DOHH2 (cell line): ENCODE results near the gene HDAC10.
"Not testable (repeated sequence)": the region's sequence is repeated elsewhere in the genome, so short reads cannot be mapped to it uniquely, and the experiment has no call there.

Experiments used
- H3F3A ChIP-seq: fragments of 200-600 bp; sonication (generic), shearing (Covaris generic); 2 replicates; pipeline ENCODE4 v1.6.0; 2016; ENCODE audit warnings: antibody characterized with exemption, mild to moderate bottlenecking; ENCODE audit not compliant: control insufficient read depth, insufficient read depth
- H3K27ac ChIP-seq: fragments of 200-600 bp; sonication (generic); 2 replicates; pipeline ENCODE4 v1.5.1; 2014; ENCODE audit warnings: low read depth, mild to moderate bottlenecking, low read length, moderate library complexity
- H3K27me3 ChIP-seq: fragments of 200-600 bp; sonication (generic); 2 replicates; pipeline ENCODE4 v1.6.1; 2014; ENCODE audit warnings: mild to moderate bottlenecking, low read length, mixed read lengths; ENCODE audit not compliant: control insufficient read depth
- H3K36me3 ChIP-seq: fragments of 200-600 bp; sonication (generic); 2 replicates; pipeline ENCODE4 v1.6.1; 2014; ENCODE audit warnings: mild to moderate bottlenecking, low read length, moderate library complexity, mixed read lengths; ENCODE audit not compliant: control insufficient read depth
- H3K4me1 ChIP-seq: fragments of 200-600 bp; sonication (generic); 2 replicates; pipeline ENCODE4 v1.6.1; 2014; ENCODE audit warnings: mild to moderate bottlenecking, low read length, mixed read lengths; ENCODE audit not compliant: control insufficient read depth
- H3K4me2 ChIP-seq: fragments of 200-600 bp; sonication (generic); 2 replicates; pipeline ENCODE4 v1.6.0; 2014; ENCODE audit warnings: mild to moderate bottlenecking, low read length, moderate library complexity
- H3K4me3 ChIP-seq: fragments of 200-600 bp; sonication (generic); 2 replicates; pipeline ENCODE4 v1.5.1; 2014; ENCODE audit warnings: mild to moderate bottlenecking, low read length, mixed read lengths
- H3K79me2 ChIP-seq: fragments of 200-600 bp; sonication (generic); 2 replicates; pipeline ENCODE4 v1.6.1; 2014; ENCODE audit warnings: mild to moderate bottlenecking, low read length, mixed read lengths; ENCODE audit not compliant: control insufficient read depth
- H3K9me2 ChIP-seq: fragments of 200-600 bp; sonication (generic); replicated peaks from 2 replicates; pipeline ENCODE4 v1.6.1; 2014; ENCODE audit warnings: mild to moderate bottlenecking, low read length, mixed read lengths; ENCODE audit not compliant: control insufficient read depth
- H3K9me3 ChIP-seq: fragments of 200-600 bp; sonication (generic); 2 replicates; pipeline ENCODE4 v1.6.1; 2014; ENCODE audit warnings: antibody characterized with exemption, low read length, mixed read lengths; ENCODE audit not compliant: control insufficient read depth, insufficient read depth
- H4K20me1 ChIP-seq: fragments of 200-600 bp; sonication (generic); 2 replicates; pipeline ENCODE4 v1.6.0; 2014; ENCODE audit warnings: low read depth, mild to moderate bottlenecking, antibody characterized with exemption, low read length, moderate library complexity; ENCODE audit not compliant: control insufficient read depth, insufficient read depth
- EZH2phosphoT487 ChIP-seq: fragments of 200-600 bp; sonication (generic); IDR thresholded peaks from 2 replicates; pipeline ENCODE4 v1.6.1; 2017; ENCODE audit warnings: borderline replicate concordance, mild to moderate bottlenecking, antibody characterized with exemption, low read length, moderate library complexity, mixed read lengths
- TF ChIP-seq, protein P1 (sequence below): fragments of 200-600 bp; sonication (generic); IDR thresholded peaks from one replicate; pipeline ENCODE4 v1.5.1; 2014; ENCODE audit warnings: antibody characterized with exemption, mild to moderate bottlenecking, low read depth, low read length; ENCODE audit not compliant: poor library complexity, severe bottlenecking

Gene HDAC10

GRCh38 chr22:50275181-50276055, 24.4 kb upstream of the HDAC10 start:
- no peak overlapping the region for H3K4me2 ChIP-seq
- H4K20me1 ChIP-seq = peaks cover 3% of the 10 kb centered on the region; the same call in 1 of the 2 replicates
- H3K4me1 ChIP-seq = peaks cover 27% of the 10 kb centered on the region
- H3K9me3 ChIP-seq = peaks cover 8% of the 10 kb centered on the region; the same call in 1 of the 2 replicates
- peaks cover 56% of the 10 kb centered on the region for H3K36me3 ChIP-seq
- H3K9me2 ChIP-seq = no peaks in the 10 kb centered on the region
- no peak overlapping the region; the same call in 1 of the 2 replicates for H3K4me3 ChIP-seq
- H3K27ac ChIP-seq = no peak overlapping the region
- peaks cover 13% of the 10 kb centered on the region for H3F3A ChIP-seq
- TF ChIP-seq, protein P1, sequence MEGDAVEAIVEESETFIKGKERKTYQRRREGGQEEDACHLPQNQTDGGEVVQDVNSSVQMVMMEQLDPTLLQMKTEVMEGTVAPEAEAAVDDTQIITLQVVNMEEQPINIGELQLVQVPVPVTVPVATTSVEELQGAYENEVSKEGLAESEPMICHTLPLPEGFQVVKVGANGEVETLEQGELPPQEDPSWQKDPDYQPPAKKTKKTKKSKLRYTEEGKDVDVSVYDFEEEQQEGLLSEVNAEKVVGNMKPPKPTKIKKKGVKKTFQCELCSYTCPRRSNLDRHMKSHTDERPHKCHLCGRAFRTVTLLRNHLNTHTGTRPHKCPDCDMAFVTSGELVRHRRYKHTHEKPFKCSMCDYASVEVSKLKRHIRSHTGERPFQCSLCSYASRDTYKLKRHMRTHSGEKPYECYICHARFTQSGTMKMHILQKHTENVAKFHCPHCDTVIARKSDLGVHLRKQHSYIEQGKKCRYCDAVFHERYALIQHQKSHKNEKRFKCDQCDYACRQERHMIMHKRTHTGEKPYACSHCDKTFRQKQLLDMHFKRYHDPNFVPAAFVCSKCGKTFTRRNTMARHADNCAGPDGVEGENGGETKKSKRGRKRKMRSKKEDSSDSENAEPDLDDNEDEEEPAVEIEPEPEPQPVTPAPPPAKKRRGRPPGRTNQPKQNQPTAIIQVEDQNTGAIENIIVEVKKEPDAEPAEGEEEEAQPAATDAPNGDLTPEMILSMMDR = no peak
- no peak for TF ChIP-seq EZH2phosphoT487
- no peaks in the 10 kb centered on the region for H3K79me2 ChIP-seq
- H3K27me3 ChIP-seq = 0 out of 2 replicates have a peak, but pooled peaks cover 3% of the 10 kb centered on the region

DNA sequence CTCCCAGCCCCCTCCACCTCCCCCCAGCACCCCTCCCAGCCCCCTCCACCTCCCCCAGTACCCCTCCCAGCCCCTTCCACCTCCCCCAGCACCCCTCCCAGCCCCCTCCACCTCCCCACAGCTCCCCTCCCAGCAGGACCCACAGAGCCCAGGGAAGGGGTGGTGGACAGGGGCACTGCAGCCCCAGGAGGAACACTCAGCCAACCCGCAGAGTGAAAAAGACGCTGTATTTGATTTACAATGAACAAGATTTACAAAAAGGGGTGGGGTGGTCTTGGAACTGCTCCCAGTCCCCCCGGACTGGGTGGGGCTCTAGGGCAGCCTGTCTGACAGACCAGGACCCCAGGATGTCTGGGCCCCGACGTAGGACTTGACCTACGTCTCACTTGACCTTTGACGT, 23.7 kb upstream of the HDAC10 start:
- Histone ChIP-seq H3F3A (peaks cover 13% of the 10 kb centered on the region), H3K27me3 (0 out of 2 replicates have a peak, but pooled peaks cover 3% of the 10 kb centered on the region), H3K9me2 (no peaks in the 10 kb centered on the region), H3K9me3 (peaks cover 8% of the 10 kb centered on the region; the same call in 1 of the 2 replicates), H3K27ac (no peak overlapping the region), H3K79me2 (no peaks in the 10 kb centered on the region), H4K20me1 (peaks cover 3% of the 10 kb centered on the region; the same call in 1 of the 2 replicates), H3K4me3 (no peak overlapping the region), H3K36me3 (peaks cover 52% of the 10 kb centered on the region), H3K4me1 (peaks cover 30% of the 10 kb centered on the region), H3K4me2 (no peak overlapping the region)
- TF ChIP-seq, protein P1 = no peak
- no peak for TF ChIP-seq EZH2phosphoT487

DNA sequence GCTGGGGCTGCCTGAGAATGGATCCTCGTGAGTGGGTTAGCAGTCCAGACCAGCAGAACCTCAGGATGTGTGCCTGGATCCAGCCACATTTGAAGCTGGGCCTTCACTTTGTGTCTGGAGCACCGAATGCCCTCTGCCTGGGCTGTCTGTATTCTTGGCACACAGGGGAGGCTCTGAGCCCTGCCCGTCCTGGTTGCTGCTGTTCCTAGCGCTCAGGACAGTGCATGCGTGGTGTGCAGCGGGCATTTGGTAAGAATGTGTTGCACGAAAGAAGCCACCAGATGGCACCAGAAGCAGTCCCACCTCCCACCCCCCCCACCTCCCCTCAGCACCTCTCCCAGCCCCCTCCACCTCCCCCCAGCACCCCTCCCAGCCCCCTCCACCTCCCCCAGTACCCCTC, 23.2 kb upstream of the HDAC10 start:
- Histone ChIP-seq H3K4me1 (peaks cover 35% of the 10 kb centered on the region), H3K4me2 (no peak overlapping the region)

GRCh38 chr22:50273781-50274180, 22.7 kb upstream of the HDAC10 start:
- not testable (repeated sequence) for H3K79me2 ChIP-seq, H3K9me2 ChIP-seq, H3K4me3 ChIP-seq, H3K27me3 ChIP-seq, H3K9me3 ChIP-seq, H3K27ac ChIP-seq, H4K20me1 ChIP-seq, H3K4me2 ChIP-seq
- Histone ChIP-seq H3K4me1 (peaks cover 40% of the 10 kb centered on the region), H3K36me3 (peaks cover 42% of the 10 kb centered on the region), H3F3A (peaks cover 13% of the 10 kb centered on the region)

More for the DNA sequence above, 23.2 kb upstream of the HDAC10 start:
- Histone ChIP-seq H4K20me1 (peaks cover 3% of the 10 kb centered on the region; the same call in 1 of the 2 replicates), H3K4me3 (no peak overlapping the region), H3K27me3 (0 out of 2 replicates have a peak, but pooled peaks cover 3% of the 10 kb centered on the region), H3K36me3 (peaks cover 48% of the 10 kb centered on the region), H3K9me2 (no peaks in the 10 kb centered on the region), H3K9me3 (peaks cover 8% of the 10 kb centered on the region; the same call in 1 of the 2 replicates), H3K27ac (no peak overlapping the region), H3K79me2 (no peaks in the 10 kb centered on the region), H3F3A (peaks cover 13% of the 10 kb centered on the region)
- no peak for TF ChIP-seq EZH2phosphoT487
- TF ChIP-seq, protein P1 = peak; percentile 32

DNA sequence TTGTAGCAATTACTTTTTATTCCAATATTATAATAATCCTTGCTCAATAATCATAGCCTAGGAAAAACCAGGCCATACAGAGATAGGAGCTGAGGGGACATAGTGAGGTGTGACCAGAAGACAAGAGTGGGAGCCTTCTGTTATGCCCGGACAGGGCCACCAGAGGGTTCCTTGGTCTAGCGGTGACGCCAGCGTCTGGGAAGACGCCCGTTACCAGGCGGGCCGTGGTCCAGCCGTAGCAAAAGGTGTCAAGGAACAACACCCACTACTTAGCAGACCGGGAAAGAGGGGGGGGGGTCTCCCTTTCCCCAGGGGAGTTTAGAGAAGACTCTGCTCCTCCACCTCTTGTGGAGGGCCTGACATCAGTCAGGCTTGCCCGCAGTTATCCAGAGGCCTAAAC, 22.3 kb upstream of the HDAC10 start:
- H3K27me3 ChIP-seq = not testable (repeated sequence)

More for the DNA sequence above, 22.3 kb upstream of the HDAC10 start:
- H3K9me2 ChIP-seq, H3K79me2 ChIP-seq, H3K27ac ChIP-seq, H3K4me3 ChIP-seq, H3K9me3 ChIP-seq, H4K20me1 ChIP-seq, H3K4me2 ChIP-seq: not testable (repeated sequence)
- peaks cover 13% of the 10 kb centered on the region for H3F3A ChIP-seq
- H3K36me3 ChIP-seq = peaks cover 38% of the 10 kb centered on the region
- peaks cover 44% of the 10 kb centered on the region for H3K4me1 ChIP-seq
